Measurements from ENCODE around the gene AKR7A2.

AKR7A2 gene

DNA sequence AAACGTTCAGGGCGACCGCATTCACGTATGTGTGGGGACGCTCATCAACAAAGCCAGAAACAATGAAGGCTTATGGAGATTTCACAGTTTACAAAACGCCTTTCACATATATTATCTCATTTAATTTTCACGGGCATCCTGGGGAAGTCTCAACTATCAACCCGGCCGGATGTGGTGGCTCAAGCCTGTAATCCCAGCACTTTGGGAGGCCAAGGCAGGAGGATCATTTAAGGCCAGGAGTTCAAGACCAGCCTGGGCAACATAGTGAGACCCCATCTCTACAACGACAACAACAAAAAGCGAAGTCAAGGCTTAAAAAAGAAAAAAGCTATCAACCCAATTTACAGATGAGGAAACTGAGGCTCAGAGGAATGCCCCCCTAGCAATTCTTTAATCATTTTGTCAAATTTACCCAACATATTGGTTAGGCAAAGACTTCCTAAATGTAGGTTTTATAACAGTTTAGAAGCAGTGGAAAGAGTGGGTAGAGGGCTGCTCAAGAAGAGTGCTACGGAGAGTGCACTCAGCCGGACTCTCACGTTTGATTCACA is 28.5 kb upstream of the AKR7A2 start:
- TF ChIP-seq, protein P1, sequence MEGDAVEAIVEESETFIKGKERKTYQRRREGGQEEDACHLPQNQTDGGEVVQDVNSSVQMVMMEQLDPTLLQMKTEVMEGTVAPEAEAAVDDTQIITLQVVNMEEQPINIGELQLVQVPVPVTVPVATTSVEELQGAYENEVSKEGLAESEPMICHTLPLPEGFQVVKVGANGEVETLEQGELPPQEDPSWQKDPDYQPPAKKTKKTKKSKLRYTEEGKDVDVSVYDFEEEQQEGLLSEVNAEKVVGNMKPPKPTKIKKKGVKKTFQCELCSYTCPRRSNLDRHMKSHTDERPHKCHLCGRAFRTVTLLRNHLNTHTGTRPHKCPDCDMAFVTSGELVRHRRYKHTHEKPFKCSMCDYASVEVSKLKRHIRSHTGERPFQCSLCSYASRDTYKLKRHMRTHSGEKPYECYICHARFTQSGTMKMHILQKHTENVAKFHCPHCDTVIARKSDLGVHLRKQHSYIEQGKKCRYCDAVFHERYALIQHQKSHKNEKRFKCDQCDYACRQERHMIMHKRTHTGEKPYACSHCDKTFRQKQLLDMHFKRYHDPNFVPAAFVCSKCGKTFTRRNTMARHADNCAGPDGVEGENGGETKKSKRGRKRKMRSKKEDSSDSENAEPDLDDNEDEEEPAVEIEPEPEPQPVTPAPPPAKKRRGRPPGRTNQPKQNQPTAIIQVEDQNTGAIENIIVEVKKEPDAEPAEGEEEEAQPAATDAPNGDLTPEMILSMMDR (IDR thresholded peaks at IDR 0.05; ENCODE audit: low read depth, low read length): no peak
- DNase-seq (ENCODE audit: low read depth in 2 of 2): no peak
- no peak overlapping the region for H3K4me3 ChIP-seq (replicated peaks in 1 of 2; ENCODE audit: low read depth in 2 of 2, low read length in 2 of 2)

DNA sequence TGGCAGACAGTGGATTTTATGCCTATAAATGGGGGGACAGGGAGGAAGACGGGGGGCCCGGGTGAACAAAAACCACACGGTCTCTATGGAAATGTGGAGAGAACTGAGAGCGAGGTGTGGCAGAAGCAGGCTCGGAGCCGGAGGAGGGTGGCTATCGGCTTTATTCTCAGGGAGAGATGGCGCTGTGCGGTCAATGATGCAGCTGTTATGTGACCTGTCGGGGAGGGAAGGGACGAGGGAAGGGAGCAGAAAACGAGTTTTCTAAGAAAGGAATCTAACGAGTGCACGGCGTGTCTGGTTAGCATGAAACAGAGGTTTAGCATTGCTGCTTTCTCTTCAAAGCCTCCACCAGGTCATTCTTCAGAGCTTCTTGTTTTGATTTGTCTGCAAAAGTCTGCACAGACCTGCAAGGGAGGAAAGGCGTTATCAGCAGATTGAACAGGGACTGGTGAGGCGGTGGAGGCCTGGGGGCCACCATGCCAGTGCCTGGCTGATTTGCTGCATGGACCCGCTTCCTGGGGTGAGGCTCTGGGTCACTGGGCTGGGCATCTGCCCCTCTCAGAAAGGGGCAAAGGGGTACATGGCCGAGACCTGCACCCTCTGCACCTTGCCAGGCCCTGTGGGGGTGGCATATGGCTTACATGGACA is 27.4 kb upstream of the AKR7A2 start:
- TF ChIP-seq, protein P1 (IDR thresholded peaks at IDR 0.05; ENCODE audit: low read depth, low read length): no peak

DNA sequence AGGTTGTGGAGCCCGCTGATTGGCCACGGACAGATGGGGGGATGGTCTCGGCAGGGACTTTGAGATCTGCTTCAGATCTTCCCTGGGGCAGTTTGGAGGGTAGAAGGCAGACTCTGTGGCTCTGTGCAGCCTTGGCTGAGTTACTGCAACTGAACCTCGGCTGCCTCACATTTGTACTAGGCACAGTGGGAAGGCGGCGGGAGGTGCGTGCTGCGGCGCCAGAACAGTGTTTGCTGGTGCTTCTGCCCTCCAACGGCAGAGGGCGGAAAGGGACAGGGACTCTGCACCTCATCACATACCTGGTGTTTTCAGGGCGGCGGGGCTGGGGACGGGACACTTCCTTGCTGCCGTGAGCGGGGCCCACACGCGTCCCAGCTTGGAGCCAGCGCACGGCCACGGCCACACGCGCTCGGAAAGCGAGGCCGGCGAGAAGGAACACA is 26.4 kb upstream of the AKR7A2 start:
- DNase-seq (ENCODE audit: low read depth in 2 of 2): peak in 1 of 2 donors; percentile 15
- TF ChIP-seq, protein P1 (IDR thresholded peaks at IDR 0.05; ENCODE audit: low read depth, low read length): no peak
- H3K4me3 ChIP-seq (replicated peaks in 1 of 2; ENCODE audit: low read depth in 2 of 2, low read length in 2 of 2): no peak overlapping the region

More for the DNA sequence above, 27.4 kb upstream of the AKR7A2 start:
- no peak for DNase-seq (ENCODE audit: low read depth in 2 of 2)
- no peak overlapping the region for H3K4me3 ChIP-seq (replicated peaks in 1 of 2; ENCODE audit: low read depth in 2 of 2, low read length in 2 of 2)

DNA sequence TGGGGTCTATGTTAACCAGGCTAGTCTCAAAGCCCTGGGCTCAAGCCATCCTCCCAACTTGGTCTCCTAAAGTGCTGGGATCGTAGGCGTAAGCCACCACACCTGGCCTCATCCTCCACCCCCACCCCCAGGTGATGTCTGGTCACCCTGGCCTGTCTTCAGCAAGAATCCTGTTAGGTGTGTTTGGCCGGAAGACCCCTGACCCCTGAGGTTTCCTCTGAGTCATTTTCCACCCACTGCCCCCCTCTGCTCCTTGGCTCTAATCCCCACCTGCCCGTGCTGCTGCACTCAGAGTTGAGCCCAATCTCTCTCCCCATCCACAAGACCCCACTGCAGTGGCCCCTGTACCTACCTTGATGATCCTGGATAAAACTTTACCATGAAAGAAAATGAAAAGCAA is 25.3 kb upstream of the AKR7A2 start:
- peak in 1 of 2 donors; percentile 10 for DNase-seq (ENCODE audit: low read depth in 2 of 2)
- H3K4me3 ChIP-seq (replicated peaks in 1 of 2; ENCODE audit: low read depth in 2 of 2, low read length in 2 of 2): no peak overlapping the region
- TF ChIP-seq, protein P1 (IDR thresholded peaks at IDR 0.05; ENCODE audit: low read depth, low read length): no peak

DNA sequence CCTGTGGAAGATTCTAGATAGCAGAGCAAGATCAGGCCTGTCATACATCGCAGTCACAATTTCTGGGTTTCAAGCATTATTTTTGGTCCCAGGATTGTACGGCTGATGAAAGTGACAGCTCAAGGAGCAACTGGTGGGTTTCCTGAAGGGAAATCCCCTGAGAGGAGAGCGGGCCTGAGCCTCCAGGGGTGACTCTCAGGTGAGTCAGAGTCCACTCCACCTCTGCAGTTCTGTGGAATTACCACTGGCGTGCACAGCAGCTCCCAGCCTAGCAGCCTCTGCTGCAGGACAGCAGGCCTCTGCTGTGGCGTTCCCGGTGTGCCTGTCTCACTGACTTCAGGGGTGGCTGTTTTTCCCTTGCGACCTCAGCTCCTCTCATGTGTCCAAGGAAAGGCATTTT is 24.6 kb upstream of the AKR7A2 start:
- TF ChIP-seq, protein P1 (IDR thresholded peaks at IDR 0.05; ENCODE audit: low read depth, low read length): no peak
- peak in 1 of 2 donors; percentile 60 for DNase-seq (ENCODE audit: low read depth in 2 of 2)
- no peak overlapping the region for H3K4me3 ChIP-seq (replicated peaks in 1 of 2; ENCODE audit: low read depth in 2 of 2, low read length in 2 of 2)

DNA sequence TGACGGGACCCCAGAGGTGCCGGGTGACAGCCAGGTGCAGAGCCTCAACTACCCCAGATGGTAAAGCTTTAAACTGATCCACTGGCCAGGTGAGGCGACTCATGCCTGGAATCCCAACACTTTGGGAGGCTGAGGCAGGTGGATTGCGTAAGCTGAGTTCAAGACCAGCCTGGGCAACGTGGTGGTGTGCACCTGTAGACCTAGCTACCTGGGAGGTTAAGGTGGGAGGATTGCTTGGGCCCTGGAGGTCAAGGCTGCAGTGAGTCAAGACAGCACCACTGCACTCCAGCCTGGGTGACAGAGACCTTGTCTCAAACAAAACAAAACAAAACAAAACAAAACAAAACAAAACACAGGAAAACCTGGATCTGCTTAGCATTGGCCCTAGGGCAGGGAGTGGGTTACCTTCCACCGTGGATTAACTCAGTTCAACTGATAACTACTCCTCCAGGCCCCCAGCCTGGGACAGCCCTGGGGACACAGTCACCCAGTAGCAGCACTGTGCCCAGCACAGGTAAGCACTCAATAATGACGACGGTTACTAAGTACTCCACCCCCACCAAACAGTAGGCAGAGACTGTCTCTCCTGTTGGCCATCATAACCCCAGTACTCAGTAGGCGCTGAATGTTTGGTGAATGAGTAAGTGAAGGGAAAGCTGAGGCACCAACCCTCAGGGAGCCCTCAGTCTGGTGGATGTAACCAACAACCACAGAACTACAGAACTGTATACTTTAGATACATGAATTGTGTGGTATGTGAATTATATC is 21.8 kb upstream of the AKR7A2 start:
- H3K4me3 ChIP-seq (replicated peaks in 1 of 2; ENCODE audit: low read depth in 2 of 2, low read length in 2 of 2): no peak overlapping the region
- TF ChIP-seq, protein P1 (IDR thresholded peaks at IDR 0.05; ENCODE audit: low read depth, low read length): no peak
- DNase-seq (ENCODE audit: low read depth in 2 of 2): peak in 1 of 2 donors; percentile 36
